ENCODE measurements around the gene EVX1. TPM values are rescaled to one million over a fixed set of nuclear protein-coding genes. Genes with fewer than 3 reads are reported as not detected.
A peak's percentile ranks its signal among the peaks of the same experiment; 100 is the strongest.

The EVX1 gene
- total RNA-seq, 6 experiments from 2014 or later, result not detected

GRCh38 chr7:27200761-27201579 lies 41.6 kb upstream of the EVX1 start:
- Mint-ChIP-seq H3K4me3 (peak overlapping the region; percentile 91), H3K27me3 (ENCODE audit: insufficient read depth) (peaks cover 3% of the 10 kb centered on the region), H3K4me1 (ENCODE audit: low read depth) (peaks cover 22% of the 10 kb centered on the region), H3K27ac (peak overlapping the region; percentile 77), H3K36me3 (ENCODE audit: low read depth) (peaks cover 23% of the 10 kb centered on the region), H3K9me3 (no peaks in the 10 kb centered on the region)
- TF ChIP-seq, protein P1, sequence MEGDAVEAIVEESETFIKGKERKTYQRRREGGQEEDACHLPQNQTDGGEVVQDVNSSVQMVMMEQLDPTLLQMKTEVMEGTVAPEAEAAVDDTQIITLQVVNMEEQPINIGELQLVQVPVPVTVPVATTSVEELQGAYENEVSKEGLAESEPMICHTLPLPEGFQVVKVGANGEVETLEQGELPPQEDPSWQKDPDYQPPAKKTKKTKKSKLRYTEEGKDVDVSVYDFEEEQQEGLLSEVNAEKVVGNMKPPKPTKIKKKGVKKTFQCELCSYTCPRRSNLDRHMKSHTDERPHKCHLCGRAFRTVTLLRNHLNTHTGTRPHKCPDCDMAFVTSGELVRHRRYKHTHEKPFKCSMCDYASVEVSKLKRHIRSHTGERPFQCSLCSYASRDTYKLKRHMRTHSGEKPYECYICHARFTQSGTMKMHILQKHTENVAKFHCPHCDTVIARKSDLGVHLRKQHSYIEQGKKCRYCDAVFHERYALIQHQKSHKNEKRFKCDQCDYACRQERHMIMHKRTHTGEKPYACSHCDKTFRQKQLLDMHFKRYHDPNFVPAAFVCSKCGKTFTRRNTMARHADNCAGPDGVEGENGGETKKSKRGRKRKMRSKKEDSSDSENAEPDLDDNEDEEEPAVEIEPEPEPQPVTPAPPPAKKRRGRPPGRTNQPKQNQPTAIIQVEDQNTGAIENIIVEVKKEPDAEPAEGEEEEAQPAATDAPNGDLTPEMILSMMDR (IDR thresholded peaks at IDR 0.05), result no peak
- no peak for DNase-seq

DNA sequence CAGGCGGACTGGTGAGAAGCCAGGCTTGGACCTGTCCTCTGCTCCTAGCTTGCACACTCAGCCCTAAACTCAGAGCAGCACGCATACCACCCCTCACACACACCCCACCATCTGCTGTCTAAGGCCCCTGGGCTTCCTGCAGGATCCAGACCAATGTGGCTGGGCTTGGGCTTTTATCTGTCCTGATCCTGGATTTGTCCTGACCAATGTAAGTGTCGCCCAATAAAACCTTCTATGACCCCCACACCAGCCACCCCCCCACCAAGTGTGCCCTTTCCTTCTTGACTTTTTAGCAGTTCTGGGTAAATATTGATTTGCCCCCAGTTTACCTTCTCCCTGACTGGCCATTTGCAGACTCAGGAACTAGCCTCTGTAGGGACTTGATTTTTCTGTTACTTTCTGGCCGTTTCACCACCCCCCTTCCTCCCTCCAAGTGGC lies 41.0 kb upstream of the EVX1 start:
- Mint-ChIP-seq H3K27me3 (ENCODE audit: insufficient read depth) (peaks cover 6% of the 10 kb centered on the region), H3K4me3 (no peak overlapping the region)

DNA sequence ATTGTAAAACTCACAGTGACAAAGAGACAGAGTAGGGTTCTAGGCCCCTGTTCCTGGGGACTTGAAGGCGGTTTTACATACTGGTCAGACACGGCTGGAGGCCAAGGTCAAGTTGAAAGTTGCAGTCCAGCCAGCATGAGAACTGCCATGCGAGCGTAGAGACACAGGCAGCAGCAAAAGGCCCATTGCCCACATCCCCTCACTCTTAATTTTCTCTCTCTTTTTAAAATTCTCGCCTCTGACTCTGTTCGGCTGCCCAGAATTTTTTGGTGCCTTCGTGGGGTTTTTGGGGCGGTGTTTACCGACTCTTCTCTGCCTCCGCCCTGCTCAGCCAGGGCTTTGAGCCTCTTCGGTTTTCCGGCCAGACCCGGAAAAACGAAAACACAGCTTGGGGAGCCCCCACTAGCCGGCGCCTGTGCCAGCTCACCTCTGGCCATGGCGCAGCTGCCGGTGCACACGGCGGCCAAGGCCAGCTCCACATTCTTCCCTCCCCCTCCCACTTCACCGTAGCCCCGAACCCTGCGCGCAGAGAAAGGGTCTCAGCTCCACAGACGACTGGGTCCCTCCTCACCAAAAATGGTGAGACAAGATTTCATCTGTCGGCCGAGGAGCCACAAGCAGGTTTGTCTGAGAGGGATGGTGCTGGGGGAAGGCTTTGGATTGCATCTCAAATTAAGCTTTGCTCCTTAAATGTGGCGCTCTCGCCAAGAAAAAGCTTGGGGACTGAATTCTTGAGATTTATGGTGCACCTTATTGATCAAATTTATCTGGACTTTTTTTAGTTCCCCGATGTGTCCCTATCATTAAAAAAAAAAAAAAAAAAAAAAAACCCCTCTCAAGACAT lies 40.4 kb upstream of the EVX1 start:
- Mint-ChIP-seq H3K36me3 (ENCODE audit: low read depth) (peaks cover 16% of the 10 kb centered on the region), H3K9me3 (no peaks in the 10 kb centered on the region), H3K4me3 (no peak overlapping the region), H3K27ac (no peak overlapping the region), H3K27me3 (ENCODE audit: insufficient read depth) (peaks cover 6% of the 10 kb centered on the region), H3K4me1 (ENCODE audit: low read depth) (peaks cover 13% of the 10 kb centered on the region)
- TF ChIP-seq, protein P1 (IDR thresholded peaks at IDR 0.05), result no peak
- DNase-seq, result no peak

More for the DNA sequence above, 41.0 kb upstream of the EVX1 start:
- no peak overlapping the region for H3K27ac Mint-ChIP-seq
- no peaks in the 10 kb centered on the region for H3K9me3 Mint-ChIP-seq
- DNase-seq, result no peak
- TF ChIP-seq, protein P1 (IDR thresholded peaks at IDR 0.05), result no peak
- H3K4me1 Mint-ChIP-seq (ENCODE audit: low read depth), result peaks cover 16% of the 10 kb centered on the region
- peaks cover 20% of the 10 kb centered on the region for H3K36me3 Mint-ChIP-seq (ENCODE audit: low read depth)

GRCh38 chr7:27202862-27203134 lies 39.8 kb upstream of the EVX1 start:
- Mint-ChIP-seq H3K4me3 (no peak overlapping the region), H3K4me1 (ENCODE audit: low read depth) (peaks cover 13% of the 10 kb centered on the region), H3K36me3 (ENCODE audit: low read depth) (peaks cover 10% of the 10 kb centered on the region), H3K27me3 (ENCODE audit: insufficient read depth) (peaks cover 6% of the 10 kb centered on the region), H3K27ac (no peak overlapping the region), H3K9me3 (no peaks in the 10 kb centered on the region)
- DNase-seq, result no peak
- TF ChIP-seq, protein P1 (IDR thresholded peaks at IDR 0.05), result no peak

DNA sequence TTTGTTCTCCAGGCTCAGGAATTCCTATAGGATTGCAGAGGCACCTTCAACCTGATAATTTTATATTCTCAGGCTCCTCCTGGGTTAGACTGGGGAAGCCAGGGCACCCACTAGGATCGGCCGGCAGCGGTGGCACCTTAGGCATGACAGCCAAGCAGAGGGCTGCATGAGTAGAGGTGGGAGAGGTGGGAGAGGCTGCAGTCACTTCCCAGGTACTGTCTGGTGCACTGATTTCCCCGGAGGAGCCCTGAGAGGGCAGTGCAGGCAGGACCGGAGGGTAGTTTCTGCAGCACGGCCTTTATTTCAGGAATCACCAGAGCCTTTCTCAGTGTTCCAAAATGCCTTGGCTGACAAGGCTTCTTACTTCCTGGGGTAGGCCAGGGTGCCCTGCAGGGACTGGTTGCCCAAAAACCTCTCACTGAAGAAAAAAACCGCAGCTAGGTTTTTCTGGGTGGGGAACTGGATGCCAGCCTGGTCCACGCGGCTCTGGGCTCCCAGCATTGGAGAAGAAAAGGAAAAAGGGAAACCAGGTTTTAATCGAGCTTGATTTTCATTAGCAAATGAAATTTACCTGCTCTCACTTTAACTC lies 39.1 kb upstream of the EVX1 start:
- H3K4me1 Mint-ChIP-seq (ENCODE audit: low read depth), result peaks cover 13% of the 10 kb centered on the region
- TF ChIP-seq, protein P1 (IDR thresholded peaks at IDR 0.05), result no peak
- H3K27ac Mint-ChIP-seq, result no peak overlapping the region
- no peak overlapping the region for H3K4me3 Mint-ChIP-seq
- no peaks in the 10 kb centered on the region for H3K9me3 Mint-ChIP-seq
- peaks cover 4% of the 10 kb centered on the region; the same call in 1 of the 2 replicates for H3K36me3 Mint-ChIP-seq (ENCODE audit: low read depth)
- H3K27me3 Mint-ChIP-seq (ENCODE audit: insufficient read depth), result peaks cover 6% of the 10 kb centered on the region
- no peak for DNase-seq
